Activated T-helper 1 cell treated with Interleukin-2 at 50 U/mL for 16 hours (primary cell): ENCODE measurements around the gene CST9L.

Experiments used
- DNase-seq: peaks from one replicate; pipeline ENCODE4 v3.0.0-alpha.2; 2020; ENCODE audit warnings: low read depth

CST9L gene

DNA sequence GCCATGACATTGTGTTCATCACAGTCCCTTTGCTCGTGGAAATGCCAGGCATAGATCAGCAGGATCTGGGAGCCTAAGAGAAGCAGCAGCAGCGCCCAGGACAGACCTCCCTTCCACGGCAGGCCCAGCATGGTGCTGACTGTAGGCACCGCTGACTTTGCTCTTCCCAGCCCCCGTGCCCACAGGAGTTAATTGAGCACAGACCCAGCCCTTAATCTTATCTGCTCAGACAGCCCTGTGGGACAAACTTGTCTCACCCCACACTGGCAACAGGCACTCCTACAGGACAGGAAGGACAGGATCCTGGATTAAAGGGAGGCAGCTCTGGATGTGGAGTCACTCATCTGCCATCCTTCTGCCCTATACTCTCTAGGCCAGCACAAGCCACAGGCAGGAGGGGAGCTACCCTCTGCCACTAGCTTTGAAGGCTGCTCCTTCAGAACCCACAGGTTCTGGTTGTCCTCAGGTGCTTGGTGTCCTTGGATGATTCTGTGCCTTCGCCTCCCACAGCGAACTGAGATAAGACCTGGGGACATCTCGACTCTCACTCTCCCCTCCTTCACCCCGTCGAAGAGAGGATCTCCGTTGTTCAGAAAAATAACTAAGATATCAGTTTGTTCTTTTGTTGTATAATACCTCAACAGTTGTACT lies at the start of gene CST9L:
Gene CST9L (minus strand): TSS at position 165 of the 651 bp plus-strand sequence. CDS start 34 bp downstream, at position 131.
- DNase-seq, result no peak

DNA sequence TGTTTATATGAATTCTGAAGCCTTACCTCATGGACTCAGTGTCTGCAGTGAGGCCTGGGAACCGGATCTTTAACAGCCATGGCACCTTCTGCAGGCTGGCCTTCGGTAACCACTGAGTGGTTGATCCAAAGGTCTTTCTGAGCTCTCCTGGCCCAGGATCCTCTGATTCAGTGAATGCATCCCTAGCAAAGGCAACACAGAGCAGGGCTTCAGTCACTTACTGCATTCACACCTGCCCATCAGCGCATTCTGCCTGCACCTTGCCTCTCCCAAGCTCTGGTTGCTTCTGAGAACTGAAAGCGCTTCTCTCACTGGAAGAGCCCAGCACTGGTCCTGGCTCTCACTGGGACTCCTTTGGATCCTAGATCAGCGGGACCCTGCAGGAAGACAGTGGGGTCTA lies 45.9 kb upstream of the CST9L start:
- DNase-seq, result no peak

DNA sequence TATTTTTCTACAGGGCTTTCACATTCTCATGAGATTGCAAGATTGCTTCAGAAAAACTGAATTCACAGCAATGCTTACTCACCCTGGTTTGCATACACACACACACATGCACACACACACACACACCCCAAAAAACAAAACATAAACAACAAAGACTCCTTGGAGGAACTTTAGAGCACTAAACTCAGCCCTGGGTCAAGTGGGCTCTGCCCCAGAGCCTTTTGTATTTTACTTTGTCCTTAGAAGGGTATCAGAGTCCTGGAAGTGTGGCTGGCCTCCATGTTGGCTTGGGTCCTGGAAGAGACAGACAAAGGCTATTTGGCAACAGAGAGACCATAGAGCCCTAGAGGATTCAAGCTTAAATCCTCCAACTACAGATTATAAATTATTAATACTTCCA lies 45.4 kb upstream of the CST9L start:
- no peak for DNase-seq

DNA sequence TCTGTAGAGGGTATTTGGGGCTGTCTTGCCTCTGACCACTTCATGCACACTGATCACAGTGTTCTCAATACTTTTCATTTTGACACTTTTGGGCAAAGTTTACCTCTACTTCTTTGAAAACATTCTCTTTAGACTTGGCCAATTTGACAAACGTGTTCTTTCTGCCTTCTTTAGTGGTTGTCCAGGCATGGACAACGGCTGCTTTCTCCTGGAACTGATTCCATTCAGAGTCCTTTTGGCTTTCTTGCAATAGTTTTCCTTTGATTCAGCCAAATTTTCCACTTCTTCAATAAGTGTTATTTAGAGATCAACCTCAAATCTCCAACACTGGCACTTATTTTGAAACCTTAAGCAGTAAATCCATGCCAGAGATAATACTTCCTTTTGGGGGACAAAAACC lies 44.1 kb upstream of the CST9L start:
- no peak for DNase-seq

DNA sequence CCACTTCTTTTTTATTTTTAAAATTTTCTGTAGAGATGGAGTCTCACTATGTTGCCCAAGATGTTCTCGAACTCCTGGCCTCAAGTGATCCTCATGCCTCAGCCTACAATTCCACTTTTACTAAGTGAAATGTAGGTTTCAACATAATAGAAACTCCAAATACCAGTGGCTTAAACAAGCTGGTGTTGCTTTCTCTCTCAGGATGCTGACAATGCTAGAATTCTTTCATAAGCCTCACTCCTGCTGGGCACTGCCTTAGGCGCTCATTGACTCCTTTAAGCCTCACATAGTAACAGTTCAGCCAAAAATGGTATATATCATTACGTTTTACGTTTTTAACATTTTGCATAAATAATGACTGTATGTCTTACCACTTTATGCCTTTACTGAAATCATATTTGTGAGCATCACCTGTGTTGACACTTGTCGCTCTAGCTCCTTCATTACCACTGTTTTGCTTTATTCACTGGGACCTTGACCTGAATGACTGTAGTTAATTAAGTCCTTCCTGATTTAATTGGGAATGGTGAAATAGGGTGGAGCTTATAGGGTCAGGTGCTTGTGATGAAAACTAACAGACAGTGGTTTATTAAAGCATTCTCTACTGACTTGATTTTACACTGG lies 41.3 kb upstream of the CST9L start:
- DNase-seq, result no peak

DNA sequence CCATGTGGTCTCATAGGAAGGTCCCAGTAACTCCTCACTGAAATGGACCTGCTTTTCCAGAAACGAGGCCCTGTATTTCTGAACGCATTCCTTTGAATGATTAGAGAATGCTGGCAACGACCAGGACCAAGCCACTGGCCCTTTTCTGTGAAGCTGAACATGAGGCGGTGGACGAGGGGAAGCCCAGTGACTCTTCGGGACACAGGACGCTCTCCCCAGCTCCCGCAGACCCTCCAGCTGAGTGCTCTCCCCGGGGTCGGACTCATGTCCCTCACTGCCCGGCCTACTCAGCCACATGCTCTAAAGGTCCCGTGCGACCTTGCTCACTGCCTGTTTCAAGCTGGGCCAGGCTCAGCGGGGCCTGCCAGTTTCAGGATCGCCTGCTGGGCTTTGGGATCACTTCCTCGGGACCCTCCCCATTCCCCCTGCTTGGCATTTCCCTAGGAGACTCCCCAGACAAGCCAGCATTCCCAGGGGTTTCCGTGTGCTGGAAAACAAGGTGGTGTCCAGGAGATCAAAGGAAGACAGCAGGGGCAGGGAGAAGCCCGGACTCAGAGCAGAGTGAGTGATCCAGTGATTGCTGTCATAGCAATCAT lies 40.1 kb upstream of the CST9L start:
- no peak for DNase-seq

- DNase-seq, result no peak
Measured at GRCh38 chr20:23607497-23608245, 39.4 kb upstream of the CST9L start.

- DNase-seq, result no peak
Measured at GRCh38 chr20:23606652-23607049, 38.4 kb upstream of the CST9L start.

DNA sequence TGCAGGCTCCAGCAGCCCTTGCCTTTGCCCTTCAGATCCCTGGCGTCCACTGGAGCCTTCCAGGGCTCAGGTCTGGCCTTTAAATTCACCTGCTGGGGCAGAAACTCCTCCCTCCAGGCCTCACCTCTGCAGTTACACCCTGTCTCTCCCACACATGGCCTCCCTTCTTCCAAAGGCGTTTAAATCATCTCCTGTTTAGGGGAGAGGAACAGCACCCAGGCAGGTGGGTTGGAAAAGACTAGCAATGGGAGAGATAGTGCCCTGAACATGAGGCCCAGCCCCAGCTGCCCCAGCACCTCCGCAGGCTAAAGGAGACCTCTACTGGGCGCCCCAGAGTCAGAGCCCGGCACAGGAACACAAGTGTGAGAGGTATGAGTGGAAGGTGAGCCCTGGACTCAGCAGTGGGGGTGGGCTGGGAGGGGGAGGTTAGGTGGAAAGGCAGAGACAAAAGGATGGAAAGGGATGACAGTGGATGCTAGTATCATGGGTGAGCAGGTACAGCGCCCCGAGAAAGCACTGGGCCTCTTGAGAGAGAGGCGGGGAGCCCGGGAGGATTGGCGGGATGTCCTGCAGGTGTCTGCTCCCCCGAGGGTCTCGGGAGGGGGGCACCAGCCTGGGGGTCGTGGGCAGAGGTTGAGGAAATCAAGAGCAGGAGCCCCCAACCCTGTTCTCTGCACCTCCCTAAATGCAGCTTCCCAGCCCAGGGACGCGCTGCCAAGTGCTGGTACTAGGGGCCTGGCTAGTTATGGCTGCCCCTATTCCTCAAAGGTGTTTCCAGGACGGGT lies 37.8 kb upstream of the CST9L start, which contains the start of gene CST9:
Gene CST9 (minus strand): TSS at position 51 of the 785 bp plus-strand sequence. CDS start 53 bp downstream, outside the sequence.
- DNase-seq, result no peak

DNA sequence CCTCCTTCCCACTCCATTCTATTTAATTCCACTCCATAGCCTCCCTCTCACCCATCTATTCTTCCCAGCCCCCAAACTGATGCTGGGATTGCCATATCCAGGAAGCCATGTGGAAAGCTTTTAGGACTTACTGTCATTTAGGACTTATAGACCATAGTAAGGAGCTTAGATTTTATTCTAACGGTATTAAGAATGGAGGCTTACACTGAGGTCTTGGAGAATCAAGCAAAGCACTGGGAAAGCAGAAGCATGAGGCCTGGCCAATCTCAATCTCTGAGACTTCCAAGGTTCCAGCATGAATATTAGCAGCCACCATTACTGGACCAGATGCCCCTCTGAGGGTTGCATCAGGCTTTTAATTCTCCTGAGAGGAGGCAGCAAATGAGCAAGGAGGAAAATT lies 36.0 kb upstream of the CST9L start:
- DNase-seq, result no peak

- no peak for DNase-seq
Measured at GRCh38 chr20:23603321-23603720, 35.0 kb upstream of the CST9L start.

DNA sequence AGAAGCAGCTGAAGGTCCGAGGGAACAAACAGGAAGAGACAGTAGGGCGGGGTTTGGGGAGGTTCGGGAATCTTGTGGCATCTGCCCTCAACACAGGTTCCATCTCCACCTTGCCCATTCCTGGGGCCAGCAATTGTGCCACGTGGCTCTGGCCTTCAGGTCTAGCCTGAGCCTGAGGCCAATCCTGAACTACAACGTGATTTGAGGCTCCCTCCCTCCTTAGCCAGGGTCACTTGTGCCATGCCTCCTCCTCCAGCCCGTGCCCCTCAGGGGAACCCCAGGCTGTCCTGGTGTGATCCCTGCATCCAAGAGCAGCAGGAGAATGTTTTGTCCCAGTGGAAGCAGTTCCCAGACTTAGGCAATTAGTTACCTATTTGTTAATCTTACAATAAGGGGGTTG lies 34.4 kb upstream of the CST9L start:
- DNase-seq, result no peak

GRCh38 chr20:23602241-23602640 lies 34.0 kb upstream of the CST9L start:
- DNase-seq, result no peak

GRCh38 chr20:23601715-23602114 lies 33.4 kb upstream of the CST9L start:
- no peak for DNase-seq

DNA sequence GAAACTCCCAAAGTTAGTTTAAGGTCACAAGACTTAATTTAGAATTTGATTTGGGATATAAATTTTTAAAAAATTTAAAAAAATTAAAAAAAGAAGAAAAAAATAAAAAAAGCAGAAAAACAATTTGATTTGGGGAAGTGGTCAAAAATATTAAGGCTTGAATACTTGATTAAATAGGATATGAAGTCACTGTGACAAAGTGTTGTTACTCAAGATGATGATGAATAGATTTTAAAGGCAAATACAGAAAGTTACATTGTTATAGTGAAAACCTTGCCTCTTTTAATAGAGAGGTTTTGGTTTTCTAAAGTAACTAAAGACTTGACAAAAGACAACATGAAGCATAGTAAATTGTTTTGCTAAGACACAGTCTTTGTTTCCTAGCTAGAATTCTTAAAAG lies 30.2 kb upstream of the CST9L start:
- DNase-seq, result no peak

- no peak for DNase-seq
Measured at GRCh38 chr20:23596579-23597250, 28.4 kb upstream of the CST9L start.

GRCh38 chr20:23595941-23596340 lies 27.7 kb upstream of the CST9L start:
- DNase-seq, result no peak

DNA sequence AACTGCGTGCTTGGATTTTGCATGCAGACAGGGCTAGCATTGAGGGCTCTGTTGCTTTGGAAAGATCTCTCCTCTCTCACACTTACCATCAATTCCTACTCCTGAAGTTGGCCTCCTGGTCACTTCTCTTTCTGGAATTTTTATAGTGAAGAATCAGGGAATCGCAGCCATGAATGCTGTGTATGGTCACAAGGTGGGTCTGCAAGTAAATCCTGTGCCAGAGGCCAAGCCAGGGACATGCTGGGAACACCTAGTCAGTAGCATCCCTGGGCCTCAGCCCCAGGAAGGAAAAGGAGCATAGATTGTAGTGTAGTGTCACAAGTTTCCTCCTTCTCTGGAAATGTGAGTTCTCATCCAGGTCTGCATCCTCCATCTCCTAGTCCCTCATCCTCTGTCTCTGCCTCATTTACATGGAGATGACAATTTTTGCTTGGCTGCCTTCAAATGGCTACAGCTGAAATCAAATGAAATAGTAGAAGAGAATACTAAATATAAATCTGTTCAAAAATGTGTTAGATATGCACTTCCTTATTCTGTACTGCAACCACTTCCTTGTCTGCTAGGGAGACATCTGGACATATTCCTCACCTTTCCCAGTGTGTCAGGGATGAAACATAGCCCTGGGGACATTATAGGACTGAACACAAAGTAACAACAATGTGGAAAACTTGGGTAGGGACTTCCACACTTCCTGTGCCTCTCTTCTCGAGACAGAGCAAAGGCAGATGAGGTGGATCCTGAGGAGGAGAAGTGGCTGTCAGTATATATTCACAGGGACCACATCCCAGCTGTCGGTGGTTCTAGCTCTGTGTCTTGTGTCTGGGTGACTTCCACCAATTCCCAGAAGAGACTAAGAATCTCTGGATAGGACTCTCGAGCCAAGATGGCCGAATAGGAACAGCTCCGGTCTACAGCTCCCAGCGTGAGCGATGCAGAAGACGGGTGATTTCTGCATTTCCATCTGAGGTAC lies 20.4 kb upstream of the CST9L start:
- DNase-seq, result no peak

GRCh38 chr20:23587631-23588030 lies 19.3 kb upstream of the CST9L start:
- DNase-seq, result no peak
